HT-29 (cell line): Measurements from ENCODE around the gene CCDC24. TPM values are rescaled to one million over a fixed set of nuclear protein-coding genes. Genes with fewer than 3 reads are reported as not detected.

ENCODE experiments used
- DNase-seq: peaks from one replicate; pipeline ENCODE4 v3.0.0-alpha.2; 2015; ENCODE audit warnings: low spot score
- total RNA-seq: library from RNA; depleted of rRNA; stranded (reverse); fragments of >200 nt; shearing (Covaris generic); gene quantifications from 2 replicates; pipeline ENCODE4 v1.2.3, GENCODE V29; 2014; rRNA removed

Gene CCDC24
- total RNA-seq: 8.8 and 9.2 TPM in 2 replicates

DNA sequence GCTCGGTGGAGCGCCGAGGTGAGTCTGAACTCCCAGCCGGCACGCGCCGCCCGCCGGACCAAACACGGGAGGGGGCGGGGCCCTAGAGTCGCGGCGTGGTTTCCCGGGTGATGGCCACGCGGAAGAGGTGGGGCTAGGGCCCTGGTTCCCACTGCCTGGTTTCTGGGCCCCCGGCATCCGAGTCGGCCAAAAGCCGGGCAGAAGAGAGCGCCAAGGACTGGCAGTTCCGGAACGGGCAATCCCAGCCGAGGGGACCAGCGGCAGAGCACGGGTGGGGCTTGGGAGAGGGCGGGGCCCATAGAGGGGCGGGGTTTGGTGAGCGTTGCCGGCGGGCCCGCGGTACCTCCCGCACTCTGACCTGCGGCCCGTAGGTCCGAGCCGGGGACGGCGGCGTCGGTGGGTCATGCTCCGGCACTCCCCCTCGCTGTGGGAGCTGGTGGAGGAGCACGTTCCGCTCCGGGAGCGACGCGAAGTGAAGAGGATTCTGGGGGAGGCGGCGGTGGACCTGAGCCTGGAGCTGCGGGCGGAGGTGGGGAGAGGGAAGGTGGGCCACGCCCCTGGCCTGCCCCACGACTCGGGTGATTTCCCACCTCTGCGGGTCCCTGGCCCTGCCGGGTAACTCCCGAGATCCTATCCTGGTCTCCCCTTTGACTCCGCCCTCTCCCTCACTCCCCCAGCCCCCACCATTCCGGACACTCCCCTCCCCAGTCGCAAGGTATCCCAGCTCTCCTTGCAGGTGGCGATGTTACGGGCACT is at the start of gene CCDC24:
Gene CCDC24, plus strand, starts transcription at position 124 of the 756 bp plus-strand sequence. Its CDS starts 280 bp downstream, at position 404.
- peak; percentile 81 for DNase-seq

DNA sequence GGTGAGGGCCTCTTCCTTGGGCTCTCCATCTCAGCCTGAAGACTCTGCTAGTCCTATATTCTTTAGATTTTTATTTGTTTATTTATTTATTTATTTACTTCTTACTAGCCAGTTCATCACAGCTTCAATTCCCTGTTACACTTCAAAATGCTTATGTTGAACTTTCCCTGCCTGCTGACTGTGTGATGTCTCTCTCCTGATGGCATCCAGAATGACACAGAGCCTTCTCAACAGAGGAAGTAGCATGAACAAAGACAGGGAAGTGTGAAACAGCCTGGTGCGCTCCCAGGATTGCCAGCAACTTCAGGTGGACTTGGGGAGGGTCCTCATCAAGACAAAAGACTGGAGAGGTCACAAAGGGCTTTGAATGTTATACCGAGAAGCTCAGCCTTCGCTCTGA is 49.0 kb upstream of the CCDC24 start:
- no peak for DNase-seq

DNA sequence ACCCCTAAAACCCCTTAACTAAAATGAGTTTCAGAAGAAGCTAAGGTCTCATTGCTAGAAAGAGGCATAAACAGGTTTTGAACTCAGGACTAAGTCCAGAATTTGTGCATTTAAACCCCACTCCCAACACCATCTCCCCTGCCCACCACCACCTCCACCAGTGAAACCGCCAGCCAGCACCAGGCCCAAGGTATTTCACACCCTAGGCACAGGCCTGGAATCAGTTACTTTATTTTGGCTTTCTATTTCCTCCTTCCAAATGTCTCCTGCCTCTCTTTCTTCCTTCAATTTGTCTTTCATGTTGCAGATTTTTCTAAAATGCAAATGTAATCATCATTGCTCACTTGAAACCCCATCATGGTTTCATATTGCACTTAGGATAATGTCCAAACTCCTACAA is 46.5 kb upstream of the CCDC24 start:
- DNase-seq: no peak

DNA sequence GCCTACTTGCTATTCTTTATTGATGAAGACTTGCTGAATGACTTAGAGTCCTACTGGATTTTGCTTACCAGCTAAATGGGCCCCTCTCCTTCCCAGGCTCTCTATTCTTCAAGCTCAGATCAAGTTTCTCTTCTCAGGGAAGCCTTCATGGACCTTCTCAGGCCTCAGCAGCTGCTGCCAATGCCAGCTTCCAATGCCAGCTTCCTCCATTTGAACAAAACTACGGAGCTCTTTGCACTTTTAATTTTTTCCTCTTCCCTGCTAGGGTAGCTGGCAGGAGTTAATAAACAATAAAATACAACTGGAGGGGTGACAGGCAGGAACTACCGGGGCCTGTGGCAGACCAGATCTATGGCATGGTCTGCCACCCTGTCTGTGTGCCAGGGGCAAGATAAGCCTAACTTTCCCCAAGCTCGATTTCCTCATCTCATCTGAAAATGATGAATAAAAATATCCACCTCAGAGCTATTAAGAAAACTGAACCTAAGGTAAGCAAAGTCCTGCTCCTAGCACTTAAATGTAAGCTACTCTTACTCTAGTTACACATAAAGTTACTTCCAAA is 45.6 kb upstream of the CCDC24 start:
- no peak for DNase-seq

DNA sequence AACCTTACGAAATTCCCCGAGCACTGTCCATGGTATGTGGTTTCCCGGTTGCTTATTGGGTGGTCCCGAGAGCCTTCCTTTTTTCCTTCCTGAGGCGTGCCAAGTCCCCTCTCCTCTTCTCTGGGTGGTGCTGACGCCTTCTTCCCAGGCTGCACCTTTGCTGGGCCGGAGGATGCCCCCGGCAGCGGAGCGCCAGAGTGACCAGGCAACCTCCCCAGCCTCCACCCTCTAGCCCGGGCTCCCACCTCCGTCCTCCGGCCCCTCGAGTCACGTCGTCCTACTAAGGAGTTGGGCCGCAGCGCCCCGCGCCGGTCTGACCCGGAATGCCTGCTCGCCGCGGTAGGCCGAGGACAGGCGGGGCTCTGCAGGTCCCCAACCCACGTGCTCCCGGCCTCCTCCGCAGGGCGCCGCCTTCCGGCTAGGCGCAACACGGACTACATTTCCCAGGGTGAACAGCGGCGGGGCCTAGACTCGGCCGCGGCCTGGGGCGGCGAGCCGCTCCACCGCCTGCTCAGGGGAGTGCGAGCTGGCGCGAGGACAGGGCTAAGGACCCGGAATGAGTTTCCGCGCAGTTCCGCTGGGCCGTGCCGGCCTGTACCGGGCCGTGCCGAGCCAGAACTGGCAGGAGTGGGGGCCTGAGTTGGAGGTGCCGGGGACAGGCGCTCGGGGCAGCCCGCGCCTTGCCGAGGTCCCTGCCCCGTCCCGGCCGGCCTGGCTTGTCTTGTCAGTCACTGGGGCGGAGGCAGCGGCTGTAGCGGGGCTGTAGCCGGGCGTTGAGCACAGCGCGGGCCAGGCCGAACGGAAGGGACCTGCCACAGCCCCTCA is 45.0 kb upstream of the CCDC24 start, which contains the start of gene IPO13:
Gene IPO13, plus strand, starts transcription at position 715 of the 825 bp plus-strand sequence. CDS start 651 bp downstream, outside the sequence.
- DNase-seq: peak; percentile 94

DNA sequence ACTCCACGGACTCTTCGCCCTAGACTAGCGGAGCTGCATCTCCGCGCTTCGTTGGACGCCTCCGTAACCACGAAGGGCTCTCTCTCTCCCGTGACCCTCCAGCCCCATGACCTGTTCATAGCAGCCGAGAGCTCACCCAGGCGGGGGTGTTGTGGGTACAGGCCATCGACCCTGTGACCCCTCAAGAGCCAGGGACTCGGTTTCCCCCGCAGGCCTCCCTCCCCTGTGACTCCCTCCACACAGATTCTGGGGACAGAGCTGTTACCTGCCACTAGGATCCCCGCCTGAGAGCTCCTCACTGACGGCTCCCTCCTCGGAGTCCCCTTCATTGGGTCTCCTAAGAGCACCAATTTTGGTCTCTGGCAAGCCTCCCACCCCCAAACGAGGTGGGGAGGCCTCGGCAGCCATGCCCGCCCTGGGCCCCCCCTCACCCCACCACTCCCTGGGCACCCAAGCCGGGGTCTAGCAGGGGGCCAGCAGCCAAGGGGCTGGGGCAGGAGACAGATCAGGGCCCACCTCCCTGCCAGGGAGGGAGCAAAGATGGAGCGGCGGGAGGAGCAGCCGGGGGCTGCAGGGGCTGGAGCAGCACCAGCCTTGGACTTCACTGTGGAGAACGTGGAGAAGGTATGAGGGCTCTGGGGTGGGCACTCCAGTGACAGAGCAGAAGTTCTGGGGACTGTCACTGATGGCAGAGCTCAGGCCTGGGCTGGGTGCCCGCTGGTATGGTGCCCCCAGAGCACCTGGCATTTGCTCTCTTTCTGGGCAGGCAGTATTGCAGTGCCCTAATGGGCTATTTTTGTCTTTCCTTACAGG is 44.1 kb upstream of the CCDC24 start:
- no peak for DNase-seq

DNA sequence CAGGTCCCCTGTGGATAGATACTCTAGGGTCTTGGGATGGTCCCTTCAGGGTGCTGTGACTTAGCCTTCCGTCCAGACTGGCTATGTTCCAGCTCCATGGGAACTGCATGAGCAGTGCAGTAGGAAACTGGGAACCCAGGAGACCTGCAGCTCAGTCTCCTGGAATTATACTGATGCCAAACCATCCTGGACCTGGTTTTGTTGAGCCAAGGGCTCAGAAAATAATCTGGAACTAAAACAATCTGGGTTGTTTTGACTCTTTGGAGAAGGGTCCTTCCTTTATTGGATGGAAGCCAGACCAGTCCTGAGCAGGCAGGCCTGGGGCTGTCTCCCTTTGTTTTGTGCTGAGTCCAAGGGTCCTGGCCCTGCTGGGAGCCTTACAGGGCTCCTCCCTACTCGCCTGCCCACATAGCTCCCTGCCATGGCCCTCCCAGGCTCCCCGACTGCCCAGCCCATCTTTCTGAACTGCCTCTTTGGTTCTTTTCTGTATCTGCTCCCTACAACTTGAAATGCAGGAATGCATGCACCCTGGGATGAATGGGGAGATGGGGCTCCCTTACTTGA is 43.4 kb upstream of the CCDC24 start:
- no peak for DNase-seq

DNA sequence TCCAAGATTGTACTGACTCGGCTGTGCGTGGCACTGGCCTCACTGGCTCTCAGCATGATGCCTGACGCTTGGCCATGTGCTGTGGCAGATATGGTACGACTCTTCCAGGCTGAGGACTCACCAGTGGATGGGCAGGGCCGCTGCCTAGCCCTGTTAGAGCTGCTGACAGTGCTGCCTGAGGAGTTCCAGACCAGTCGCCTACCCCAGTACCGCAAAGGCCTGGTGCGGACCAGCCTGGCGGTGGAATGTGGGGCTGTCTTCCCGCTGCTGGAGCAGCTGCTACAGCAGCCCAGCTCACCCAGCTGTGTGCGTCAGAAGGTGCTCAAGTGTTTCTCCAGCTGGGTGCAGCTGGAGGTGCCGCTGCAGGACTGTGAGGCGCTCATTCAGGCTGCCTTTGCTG is 41.7 kb upstream of the CCDC24 start:
- no peak for DNase-seq

DNA sequence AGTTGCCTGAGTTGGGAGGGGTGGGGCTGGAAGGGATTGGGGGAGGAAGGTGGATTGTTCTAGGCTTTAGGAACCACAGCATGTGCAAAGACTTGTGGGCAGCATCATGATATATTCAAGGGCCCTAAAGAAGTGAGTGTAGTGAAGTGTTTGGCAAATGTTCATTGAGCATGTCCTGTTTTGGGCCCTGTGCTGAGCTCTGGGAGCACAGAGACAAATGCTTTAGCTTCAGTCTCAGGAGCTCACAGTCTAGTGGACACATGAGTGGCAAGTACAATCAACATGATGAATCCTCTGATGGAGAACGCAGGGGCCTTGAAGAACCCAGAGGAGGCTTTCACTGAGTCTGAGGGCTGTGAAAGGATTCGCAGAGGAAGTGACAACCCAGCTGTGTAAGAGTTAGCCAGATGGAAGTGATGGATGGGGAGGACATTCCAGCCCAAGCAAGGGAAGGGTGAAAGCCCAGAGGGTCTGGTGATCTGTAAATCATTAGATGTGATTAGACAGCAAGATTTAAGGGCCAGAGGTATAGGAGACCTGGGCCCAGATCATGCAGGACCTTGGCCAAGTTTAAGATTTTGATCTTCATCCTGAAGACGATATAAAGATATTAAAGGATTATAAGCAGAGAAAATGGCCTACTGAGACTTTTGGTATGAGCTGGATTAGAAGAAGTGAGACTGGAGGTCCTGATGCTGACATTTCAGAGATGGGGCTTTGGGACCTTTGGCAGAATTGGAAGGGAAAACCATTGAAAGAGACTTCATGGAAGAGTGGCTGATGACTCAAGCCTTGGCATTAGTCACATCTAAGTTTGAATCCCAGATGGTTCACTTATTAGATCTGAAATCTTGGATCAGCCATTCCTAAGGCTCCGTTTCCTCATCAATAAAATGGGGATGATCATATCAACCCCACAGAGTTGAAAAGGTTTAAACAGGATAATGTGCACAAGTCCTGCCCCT is 40.1 kb upstream of the CCDC24 start:
- DNase-seq: no peak

DNA sequence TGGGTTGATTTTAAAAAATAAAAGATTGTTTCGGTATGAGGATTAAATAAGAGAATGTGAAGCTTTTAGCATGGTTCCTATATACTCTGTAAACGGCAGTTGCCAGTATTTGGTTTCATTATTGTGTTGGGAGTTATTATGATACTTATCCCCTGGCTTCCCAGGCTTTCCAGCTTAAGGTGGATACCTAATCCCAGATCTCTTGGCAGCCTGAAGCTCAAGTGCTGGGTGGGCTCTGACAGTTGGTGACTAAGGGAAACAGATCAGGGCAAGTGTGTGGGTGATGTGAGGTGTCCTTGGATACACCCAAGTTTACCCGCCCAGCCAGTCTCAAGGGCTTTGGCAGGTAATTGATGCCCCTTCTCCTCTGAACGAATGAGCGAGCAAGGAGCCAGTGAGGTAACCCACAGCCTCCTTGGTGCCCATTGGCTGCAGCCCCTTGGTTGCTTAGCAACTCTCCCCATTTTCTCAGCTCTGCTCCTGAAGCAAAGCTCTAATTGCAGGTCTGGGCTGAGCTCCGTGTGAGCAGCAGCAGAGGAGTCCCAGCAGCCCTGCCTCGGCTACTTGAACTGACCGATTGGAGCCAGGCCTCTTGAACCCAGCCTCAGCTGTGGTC is 38.6 kb upstream of the CCDC24 start:
- no peak for DNase-seq

DNA sequence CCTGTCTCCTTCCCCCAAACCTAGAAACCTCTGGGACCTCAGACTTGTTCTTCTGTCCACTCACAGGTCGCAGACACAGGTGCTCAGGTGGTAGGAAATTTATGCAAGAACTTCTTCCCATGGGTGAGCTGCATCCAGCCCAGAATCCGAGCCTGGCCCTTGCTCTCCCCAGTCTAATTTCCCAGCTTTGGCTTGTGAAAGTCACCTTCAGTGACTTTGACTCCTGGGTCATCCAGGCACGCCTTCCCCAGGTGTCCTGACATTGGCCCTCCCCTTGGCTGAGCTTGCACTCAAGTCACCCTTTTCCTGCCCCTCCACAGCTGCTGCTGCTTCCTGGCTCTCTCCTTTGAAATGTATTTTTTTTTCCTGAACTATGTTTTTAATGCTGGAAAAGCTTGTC is 38.0 kb upstream of the CCDC24 start:
- no peak for DNase-seq

DNA sequence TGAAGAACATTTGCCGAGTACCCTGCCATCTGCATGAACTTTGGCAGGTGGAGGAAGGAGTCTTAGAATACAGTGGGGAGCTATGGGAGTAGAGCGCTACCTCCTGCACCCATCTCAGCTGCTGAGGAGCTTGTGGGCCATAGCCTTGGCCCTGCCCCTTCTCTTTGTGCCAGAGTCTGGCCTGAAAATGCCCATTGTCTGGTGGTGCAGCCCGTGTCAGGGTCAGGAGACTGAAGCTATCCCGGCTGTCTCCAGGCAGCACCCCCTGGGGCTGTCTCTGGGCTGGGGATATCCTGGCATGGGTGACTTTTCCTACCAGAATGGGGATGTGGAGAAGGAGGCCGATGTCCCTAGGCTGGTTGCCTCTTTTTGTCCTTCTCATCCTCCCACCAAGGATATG is 37.4 kb upstream of the CCDC24 start:
- DNase-seq: no peak

DNA sequence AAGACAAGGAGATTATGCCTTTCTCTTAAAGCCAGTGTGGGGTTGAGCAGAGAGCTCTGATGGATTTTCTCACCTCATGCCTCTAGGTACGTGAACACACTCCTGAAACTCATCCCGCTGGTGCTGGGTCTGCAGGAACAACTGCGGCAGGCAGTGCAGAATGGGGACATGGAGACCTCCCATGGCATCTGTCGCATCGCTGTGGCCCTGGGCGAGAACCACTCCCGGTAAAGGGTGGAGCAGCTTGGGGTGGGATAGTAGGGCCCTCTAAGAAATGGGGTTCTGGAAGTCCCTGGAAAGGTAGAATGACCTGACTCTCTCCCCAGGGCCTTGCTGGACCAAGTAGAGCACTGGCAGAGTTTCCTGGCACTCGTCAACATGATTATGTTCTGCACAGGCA is 35.2 kb upstream of the CCDC24 start:
- no peak for DNase-seq

DNA sequence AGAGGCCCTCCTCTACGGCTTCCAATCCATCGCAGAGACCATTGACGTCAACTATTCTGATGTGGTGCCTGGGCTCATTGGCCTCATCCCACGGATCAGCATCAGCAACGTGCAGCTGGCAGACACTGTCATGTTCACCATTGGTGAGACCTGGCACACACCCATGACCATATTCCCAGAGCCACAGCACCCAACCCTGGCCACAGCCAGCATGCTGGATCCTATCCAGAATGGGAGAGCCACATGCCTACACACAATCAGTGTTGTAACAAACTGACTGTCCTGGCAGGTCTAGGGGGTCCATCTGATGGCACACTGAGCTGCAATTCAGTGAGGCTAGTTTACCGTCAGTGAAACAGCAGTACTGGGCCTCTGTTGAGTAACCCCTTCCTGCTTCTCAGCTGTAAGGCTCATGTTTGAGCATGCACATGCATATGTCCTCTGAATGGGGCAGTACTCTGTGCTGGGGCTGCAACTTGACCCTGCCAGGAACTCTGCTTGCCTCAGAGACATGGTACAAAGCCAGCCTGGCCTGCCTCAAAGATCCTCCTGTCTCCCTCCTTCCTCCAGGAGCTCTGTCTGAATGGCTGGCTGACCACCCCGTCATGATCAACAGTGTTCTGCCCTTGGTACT is 33.9 kb upstream of the CCDC24 start:
- no peak for DNase-seq

DNA sequence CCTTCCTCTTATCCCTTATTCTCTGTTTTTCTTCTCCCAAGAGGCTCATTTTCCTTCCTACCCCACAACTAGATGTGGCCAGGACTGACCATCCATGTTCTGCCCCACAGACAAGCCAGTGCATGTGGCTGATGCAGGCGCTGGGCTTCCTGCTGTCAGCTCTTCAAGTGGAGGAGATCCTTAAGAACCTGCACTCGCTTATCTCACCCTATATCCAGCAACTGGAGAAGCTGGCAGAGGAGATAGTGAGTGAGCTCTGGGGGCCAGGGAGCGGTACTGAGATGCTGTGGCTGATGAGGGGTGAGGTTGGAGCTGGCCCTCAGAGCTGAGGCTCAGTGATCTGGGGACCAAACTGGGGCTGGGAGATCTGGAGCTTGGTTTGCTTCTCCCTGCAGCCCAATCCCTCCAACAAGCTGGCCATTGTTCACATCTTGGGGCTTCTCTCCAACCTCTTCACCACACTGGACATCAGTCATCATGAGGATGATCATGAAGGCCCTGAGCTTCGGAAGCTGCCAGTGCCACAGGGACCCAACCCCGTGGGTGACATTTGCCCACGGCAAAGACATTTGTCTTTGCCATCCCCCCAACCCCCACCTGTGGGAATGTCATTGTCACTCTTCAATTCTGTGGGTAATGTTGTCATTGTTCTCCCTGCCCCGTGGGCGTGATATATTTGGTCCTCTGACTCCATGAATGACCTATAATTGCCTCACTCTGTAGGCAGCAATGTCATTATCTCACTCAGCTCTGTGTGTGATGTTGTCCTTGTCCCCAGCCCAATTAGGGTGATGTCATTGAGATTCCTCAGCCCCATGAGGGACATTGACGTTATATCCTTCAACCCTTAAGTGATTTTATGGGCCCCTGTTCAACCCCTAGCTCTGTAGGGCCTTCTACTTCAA is 32.8 kb upstream of the CCDC24 start:
- no peak for DNase-seq

DNA sequence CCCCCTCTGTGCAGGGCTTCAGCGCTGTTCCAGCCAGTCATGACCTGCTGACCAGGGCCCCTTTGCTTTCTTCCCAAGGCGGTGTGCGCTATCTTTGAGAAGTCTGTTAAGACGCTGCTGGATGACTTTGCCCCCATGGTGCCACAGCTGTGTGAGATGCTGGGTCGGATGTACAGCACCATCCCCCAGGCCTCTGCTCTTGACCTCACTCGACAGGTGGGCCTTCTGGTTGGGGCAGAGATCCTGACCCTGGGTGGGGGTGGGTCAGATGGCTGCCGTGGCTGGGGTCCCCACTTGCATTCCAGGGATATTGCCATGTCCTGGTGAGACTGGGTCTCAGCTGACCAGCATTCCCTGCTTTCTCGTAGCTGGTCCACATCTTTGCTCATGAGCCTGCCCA is 30.6 kb upstream of the CCDC24 start:
- no peak for DNase-seq

DNA sequence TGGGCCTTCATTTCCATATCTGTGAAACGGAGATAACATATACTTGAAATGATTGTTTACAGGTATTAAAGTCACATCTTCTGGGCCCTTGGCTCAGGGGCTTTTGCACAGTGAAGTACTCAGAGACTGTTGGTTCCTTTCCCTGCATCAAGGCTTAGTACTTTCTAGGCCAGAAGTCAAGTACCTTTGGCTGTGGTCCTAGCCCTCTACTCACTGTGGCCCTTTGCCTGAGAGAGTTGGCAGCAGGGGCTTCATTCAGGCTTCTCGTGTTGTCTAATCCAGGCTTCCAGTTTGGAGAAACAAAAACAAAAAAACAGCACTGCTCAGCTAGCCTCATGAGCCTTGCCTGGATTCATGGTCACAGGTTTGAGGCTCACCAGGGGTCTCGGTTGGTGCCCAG is 29.7 kb upstream of the CCDC24 start:
- no peak for DNase-seq

DNA sequence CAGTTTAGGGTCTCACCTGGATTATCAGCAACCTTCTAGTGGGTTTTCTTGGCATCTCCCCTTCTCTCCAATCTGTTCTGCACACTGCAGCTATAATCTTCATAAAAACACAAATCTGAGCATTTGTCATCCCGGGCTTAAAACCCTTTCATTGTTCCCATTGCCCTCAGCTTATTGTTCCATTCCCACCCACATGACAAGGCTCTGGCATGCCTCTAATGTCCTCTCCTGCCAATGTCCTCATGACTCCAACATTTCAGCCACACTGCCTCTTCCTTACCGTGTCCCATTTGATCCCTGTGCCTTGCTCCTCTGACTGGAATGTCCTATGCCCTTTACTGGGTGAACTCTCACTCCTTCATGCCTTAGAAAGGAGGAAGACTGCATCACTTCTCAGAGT is 29.1 kb upstream of the CCDC24 start:
- no peak for DNase-seq
